ENCODE results near the gene PLEKHH1. TPM values are rescaled to one million over a fixed set of nuclear protein-coding genes. Genes with fewer than 3 reads are reported as not detected.

Gene PLEKHH1
- total and polyA plus RNA-seq, 9 of the 15 experiments (the other 6 are each of a cell fraction or from before 2014, with no cell fraction given) = 0.76 to 5.9 (median 2.9) TPM

GRCh38 chr14:67619446-67620216, 86.5 kb downstream of the PLEKHH1 start, which contains the start of gene ARG2 (continued):
- TF ChIP-seq POLR2A (conservative IDR thresholded peaks at IDR 0.05) (peak; percentile 74), ZNF23 (CRISPR knock-in tag; IDR thresholded peaks at IDR 0.05) (no peak), GTF2F1 (IDR thresholded peaks at IDR 0.05; ENCODE audit: low read depth, low read length) (no peak), KLF1 (tag; IDR thresholded peaks at IDR 0.05) (no peak), ZNF449 (CRISPR knock-in tag; IDR thresholded peaks at IDR 0.05) (no peak), ZNF445 (CRISPR knock-in tag; IDR thresholded peaks at IDR 0.05; ENCODE audit: low read depth) (no peak), POLR3A (IDR thresholded peaks at IDR 0.05; ENCODE audit: borderline replicate concordance, extremely low read depth, insufficient read depth, insufficient read length) (no peak), HMGN3 (IDR thresholded peaks at IDR 0.05; ENCODE audit: borderline replicate concordance, extremely low read depth, insufficient read length, low read depth, low read length) (peak; percentile 49), CTBP1 (IDR thresholded peaks at IDR 0.05; ENCODE audit: borderline replicate concordance) (peak; percentile 83), HDAC1 (IDR thresholded peaks at IDR 0.05) (0 out of 4 replicates have a peak, but pooled peaks of 1 of the 2 experiments have one; percentile 29), E2F6 (IDR thresholded peaks at IDR 0.05; ENCODE audit: borderline replicate concordance in 1 of 2, extremely low read depth in 1 of 2, insufficient read depth in 1 of 2, insufficient read length in 1 of 2, low read depth in 1 of 2, low read length in 1 of 2, poor library complexity in 1 of 2, severe bottlenecking in 1 of 2) (peak; percentile 44 to 59), GTF2E2 (tag; IDR thresholded peaks at IDR 0.05) (no peak), MIER1 (IDR thresholded peaks at IDR 0.05; ENCODE audit: low read depth) (no peak), ZNF707 (CRISPR knock-in tag; conservative IDR thresholded peaks at IDR 0.05) (no peak), ZNF699 (CRISPR knock-in tag; IDR thresholded peaks at IDR 0.05; ENCODE audit: insufficient replicate concordance) (no peak), KAT2B (IDR thresholded peaks at IDR 0.05; ENCODE audit: low read depth, low read length) (no peak), PHF20 (IDR thresholded peaks at IDR 0.05; ENCODE audit: partially characterized antibody) (no peak), HMG20B (CRISPR knock-in tag; IDR thresholded peaks at IDR 0.05) (no peak)
- TF ChIP-seq, protein P1, sequence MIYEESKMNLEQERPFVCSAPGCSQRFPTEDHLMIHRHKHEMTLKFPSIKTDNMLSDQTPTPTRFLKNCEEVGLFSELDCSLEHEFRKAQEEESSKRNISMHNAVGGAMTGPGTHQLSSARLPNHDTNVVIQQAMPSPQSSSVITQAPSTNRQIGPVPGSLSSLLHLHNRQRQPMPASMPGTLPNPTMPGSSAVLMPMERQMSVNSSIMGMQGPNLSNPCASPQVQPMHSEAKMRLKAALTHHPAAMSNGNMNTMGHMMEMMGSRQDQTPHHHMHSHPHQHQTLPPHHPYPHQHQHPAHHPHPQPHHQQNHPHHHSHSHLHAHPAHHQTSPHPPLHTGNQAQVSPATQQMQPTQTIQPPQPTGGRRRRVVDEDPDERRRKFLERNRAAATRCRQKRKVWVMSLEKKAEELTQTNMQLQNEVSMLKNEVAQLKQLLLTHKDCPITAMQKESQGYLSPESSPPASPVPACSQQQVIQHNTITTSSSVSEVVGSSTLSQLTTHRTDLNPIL (CRISPR knock-in tag; IDR thresholded peaks at IDR 0.05) = no peak; the same call in 1 of the 2 replicates
- TF ChIP-seq, protein P2, sequence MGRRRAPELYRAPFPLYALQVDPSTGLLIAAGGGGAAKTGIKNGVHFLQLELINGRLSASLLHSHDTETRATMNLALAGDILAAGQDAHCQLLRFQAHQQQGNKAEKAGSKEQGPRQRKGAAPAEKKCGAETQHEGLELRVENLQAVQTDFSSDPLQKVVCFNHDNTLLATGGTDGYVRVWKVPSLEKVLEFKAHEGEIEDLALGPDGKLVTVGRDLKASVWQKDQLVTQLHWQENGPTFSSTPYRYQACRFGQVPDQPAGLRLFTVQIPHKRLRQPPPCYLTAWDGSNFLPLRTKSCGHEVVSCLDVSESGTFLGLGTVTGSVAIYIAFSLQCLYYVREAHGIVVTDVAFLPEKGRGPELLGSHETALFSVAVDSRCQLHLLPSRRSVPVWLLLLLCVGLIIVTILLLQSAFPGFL (CRISPR knock-in tag; IDR thresholded peaks at IDR 0.05) = no peak
- TF ChIP-seq, protein P3, sequence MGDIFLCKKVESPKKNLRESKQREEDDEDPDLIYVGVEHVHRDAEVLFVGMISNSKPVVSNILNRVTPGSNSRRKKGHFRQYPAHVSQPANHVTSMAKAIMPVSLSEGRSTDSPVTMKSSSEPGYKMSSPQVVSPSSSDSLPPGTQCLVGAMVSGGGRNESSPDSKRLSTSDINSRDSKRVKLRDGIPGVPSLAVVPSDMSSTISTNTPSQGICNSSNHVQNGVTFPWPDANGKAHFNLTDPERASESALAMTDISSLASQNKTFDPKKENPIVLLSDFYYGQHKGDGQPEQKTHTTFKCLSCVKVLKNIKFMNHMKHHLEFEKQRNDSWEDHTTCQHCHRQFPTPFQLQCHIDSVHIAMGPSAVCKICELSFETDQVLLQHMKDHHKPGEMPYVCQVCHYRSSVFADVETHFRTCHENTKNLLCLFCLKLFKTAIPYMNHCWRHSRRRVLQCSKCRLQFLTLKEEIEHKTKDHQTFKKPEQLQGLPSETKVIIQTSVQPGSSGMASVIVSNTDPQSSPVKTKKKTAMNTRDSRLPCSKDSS (IDR thresholded peaks at IDR 0.05; ENCODE audit: low read depth, partially characterized antibody) = no peak

Measured in K562 (cell line).